GM18505 (cell line): ENCODE results near the gene YRDC.

ENCODE experiments used
- ATAC-seq: cut with Tn5 transposase; IDR thresholded peaks from one replicate; pipeline ENCODE4 v1.9.1; 2021; ENCODE audit not compliant: unreplicated experiment
- POLR2A ChIP-seq: IDR thresholded peaks from 4 replicates; pipeline ENCODE4 v1.6.1; 2011; ENCODE audit warnings: borderline replicate concordance; ENCODE audit not compliant: insufficient read depth, insufficient read length; ENCODE audit errors: extremely low read depth

YRDC gene

DNA sequence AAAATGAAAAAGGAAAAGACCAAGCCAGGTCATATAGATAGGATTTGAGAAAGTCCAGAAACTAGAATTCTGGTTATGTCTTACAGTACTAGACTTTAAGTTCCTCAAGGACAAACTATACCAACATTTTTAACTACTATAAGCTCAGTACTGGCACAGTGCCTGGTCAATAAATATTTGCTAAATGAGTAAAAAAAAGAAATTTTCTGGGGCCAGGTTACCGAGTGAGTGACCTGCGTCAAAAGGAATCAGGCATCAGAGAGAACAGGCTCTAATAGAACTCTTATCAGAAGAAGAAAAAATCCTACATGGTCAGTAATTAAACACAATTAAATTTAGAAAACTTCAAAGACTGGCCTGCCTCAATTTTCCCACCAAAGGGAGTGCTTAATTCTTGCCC, 23.8 kb upstream of the YRDC start:
- no peak for TF ChIP-seq POLR2A
- no peak for ATAC-seq

DNA sequence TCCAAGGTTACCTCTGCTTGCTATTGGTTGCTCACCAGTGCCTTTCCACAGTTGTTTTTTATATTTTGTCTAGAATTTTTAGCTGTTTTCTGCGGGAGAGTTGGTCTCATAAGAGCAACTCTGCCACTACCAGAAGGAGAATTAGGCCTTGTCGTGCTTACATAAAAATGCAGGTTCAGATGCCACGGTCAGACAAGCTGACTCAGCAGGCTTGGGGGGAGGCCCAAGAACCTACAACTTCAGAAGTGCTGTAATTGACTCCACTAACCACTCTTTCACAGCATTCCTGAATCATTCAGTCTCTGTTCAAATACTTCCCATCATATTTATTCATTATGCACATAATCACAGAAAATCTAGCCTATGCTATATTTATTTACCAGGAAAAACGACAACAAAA, 23.1 kb upstream of the YRDC start:
- no peak for TF ChIP-seq POLR2A
- ATAC-seq: no peak

DNA sequence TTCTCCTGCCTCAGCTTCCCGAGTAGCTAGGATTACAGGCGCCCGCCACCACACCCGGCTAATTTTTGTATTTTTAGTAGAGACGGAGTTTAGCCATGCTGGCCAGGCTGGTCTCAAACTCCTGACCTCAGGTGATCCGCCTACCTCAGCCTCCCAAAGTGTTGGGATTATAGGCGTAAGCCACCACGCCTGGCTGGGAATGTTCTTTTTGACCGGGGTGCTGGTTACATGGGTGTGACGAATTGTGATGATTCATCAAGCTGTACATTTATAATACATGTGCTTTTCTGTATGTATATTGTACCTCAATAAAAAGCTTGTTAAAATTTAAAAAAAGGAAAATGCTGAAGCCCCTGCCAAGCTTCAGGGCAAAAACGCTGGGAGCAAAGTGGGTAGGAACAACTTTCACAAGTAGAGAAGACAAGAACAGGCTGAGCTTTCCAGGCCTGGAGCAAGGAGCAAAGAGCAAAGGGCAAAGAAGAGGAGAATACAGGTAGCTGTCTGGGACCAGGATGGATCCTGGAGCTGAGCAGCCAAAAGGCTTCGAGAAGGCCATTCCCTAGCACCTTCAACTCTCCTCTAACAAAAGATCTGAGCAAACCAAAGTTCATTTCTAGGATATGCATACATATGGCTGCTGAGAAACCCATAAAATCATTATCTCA, 20.5 kb upstream of the YRDC start:
- TF ChIP-seq POLR2A: no peak
- ATAC-seq: no peak

DNA sequence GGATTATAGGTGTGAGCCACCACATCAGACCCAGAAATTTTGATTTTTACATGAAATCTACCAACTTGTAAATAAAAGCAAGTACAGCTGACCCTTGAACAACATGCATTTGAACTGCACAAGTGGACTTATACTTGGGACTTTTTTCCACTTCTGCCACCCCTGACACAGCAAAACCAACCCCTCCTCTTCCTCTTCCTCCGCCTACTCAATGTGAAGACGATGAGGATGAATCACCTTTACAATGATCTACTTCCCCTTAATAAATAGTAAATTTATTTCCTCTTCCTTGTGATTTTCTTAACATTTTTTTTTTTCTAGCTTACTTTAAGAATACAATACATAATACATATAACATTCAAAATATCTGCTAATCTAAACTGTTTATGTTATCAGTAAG, 17.5 kb upstream of the YRDC start:
- no peak for TF ChIP-seq POLR2A
- ATAC-seq: no peak

DNA sequence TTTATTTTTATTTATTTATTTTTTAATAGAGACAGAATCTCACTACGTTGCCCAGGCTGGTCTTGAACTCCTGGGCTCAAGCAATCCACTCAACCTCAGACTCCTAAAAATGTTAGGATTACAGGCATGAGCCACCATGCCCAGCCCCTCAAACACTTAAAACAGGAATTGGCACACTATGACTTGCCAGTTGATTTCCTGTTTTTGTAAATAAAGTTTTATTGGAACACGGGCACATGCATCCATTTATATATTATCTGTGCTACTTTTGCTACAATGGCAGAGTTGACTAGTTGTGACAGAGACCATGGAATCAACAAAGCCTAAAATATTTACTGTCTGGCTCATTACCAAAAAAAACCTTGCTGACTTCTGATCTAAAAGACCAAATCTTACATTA, 16.0 kb upstream of the YRDC start:
- no peak for TF ChIP-seq POLR2A
- ATAC-seq: no peak

DNA sequence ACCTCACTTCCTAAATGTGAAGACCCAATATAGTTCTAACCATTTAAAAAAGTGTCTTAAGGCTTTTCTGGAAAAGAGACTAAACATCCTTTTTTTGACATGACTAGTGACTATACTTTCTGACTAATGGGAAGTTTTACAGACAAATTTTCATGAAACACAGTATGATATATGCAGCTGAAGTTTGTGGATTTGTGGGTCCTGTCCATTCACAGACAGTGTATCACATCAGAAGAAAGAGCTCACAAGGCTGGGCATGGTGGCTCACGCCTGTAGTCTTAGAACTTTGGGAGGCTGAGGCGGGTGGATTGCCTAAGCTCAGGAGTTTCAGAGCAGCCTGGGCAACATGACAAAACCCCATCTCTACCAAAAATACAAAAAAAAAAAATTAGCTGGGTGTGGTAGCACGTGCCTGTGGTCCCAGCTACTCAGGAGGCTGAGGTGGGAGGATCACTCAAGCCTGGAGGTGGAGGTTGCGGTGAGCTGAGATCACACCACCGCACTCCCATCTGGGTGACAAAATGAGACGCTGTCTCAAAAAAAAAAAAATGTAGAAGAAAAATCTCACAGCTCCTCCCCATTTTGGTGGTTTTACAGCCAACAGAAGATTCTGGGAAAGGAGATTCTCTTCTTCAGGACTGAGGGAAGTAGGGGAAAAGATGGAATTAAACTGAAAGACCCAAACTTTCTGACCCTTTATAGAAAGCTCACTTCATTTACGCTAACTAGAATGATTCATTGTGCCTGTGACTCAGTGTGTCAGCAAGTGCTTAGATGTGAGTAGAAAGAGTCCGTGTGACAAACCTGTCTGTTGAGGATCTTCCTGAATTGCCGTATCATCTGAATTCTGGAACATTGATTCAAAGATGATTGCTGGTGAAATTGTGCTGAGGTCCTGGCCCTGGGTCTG, 15.2 kb upstream of the YRDC start:
- no peak for ATAC-seq
- no peak for TF ChIP-seq POLR2A

DNA sequence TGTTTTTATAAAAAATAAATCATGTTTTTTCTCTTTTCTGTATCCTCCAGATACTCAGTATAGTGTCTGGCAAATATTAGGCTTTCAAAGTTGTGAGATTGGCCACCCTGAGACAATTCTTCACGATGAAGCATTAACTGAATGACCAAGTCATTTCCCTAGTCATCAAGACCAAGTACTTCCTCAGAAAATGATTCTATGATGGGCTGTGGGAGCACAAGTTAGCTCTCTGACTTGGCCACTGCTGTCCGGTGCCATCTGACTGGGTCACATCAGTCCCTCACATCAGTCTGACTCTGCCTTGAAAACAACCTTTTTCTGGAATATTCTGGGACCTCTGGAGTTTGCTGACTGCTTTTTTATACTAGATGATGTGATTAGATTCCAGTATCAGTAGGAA, 13.5 kb upstream of the YRDC start:
- no peak for TF ChIP-seq POLR2A
- no peak for ATAC-seq

DNA sequence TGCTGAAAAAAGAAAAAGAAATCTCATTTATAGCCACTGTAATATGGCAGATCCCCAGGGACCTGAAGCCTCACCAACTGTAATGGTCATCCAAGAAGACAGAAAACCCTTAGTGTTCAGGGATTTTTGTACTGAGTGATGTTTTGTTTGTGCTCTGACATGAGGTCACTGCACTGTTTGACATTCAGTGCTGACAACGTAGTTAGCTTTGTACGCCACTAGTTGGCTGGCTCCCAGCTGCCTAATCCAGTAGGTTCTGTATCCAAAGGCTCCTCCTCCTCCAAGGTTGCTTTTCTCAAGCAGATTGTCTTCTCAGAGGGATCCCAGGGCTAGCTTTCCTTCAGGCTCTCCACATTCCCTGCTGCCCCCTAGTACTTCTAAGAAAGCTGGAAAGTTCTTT, 9.5 kb upstream of the YRDC start:
- TF ChIP-seq POLR2A: no peak

DNA sequence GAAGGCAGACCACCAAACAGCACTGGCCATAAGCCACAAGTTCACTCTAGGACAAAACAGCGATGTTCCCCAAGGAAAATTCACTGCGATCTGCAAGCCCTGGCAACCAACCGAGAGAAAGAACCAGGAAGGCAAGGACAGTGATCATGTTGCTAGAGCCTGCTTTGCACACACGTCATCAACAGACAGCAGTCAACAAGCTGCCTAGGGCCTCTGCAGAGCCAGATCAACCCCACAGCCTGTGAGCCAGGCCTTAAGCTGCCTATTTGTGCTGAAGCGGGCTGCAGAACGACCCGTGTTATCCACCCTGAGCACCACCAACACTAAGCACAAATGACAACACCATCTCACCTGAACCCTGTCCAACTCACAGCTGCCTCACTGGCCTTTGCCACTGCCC, 6.2 kb upstream of the YRDC start:
- ATAC-seq: no peak
- TF ChIP-seq POLR2A: no peak

More for the DNA sequence above, 9.5 kb upstream of the YRDC start:
- ATAC-seq: no peak

DNA sequence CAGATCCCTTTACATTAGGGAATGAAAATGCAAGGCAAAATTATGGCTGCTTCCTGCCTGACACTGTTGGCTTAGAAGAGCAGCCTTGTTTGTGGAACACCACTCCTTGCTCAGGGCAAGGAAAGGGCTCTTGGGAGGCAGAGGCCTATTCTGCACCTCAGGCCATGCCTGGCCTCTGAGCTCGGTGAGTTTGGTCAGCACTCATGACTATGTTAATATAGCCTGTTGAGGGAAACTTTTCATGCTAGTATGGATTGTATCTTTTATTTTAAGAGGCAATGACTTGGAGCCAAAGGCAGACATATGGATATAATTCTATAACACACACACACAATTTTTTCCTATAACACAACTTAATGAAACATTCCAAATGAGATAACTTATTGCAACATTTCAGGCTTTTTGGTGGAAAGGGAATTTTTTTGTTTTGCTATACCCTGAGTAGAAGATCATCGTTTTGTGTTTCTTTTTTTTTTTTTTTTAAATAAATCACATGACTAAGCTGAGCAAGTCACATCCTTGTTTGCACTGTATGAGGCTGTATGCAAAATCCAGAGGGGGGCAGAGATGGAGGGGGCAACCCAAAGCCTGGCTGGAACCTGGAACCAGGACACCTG, 5.6 kb upstream of the YRDC start:
- no peak for ATAC-seq
- TF ChIP-seq POLR2A: no peak

DNA sequence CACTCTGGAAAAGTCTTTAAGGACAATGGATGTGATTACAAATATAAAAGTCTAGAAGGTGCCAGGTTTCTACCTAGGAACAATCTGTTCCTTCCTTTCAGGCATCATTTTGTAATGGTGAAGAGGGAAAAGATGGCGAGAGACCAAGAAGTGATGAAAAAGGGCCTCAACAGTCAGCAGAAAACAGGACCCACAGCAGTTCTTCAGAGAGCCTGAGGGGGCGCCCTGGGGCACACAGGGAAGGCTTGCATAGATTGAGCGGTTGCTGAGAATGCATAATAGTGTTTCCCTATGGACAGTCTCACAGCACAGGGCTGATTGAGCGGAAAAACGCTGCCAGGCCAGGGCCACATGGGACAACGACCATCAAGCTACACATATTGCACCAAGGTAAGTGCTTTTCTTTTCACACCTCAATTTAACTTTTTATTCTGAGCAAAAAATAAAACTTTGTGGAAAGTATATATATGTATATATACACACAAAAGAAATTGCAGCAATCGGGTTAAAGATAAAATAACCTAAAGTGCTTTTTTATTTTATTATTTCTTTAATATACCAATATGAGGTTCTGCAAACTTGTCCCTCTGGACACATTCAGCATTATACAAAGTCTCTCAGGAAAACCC, 3.1 kb upstream of the YRDC start:
- no peak for TF ChIP-seq POLR2A
- no peak for ATAC-seq

DNA sequence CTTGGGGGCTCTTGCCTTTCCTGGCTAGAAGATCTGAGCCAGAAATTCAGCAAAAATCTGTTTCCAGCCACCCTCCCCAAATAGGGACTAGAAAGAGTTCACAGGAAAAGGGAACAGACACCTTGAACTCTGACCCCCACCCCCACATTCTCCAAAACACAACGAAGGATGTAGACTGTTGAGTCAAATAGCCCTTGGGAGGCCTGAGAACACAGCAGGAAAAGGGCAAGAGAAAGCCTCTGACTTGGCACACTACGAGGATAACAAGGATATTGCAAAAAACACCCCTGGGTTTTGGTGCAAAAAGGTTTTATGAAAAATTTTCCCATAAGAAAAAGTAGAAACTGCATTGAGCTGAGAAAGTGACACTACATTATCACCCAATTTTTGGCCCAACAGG, 1.9 kb upstream of the YRDC start:
- no peak for TF ChIP-seq POLR2A
- no peak for ATAC-seq
